Pons (tissue), 1 donor: ENCODE results near the gene AGBL1.
"Not testable (repeated sequence)": the region's sequence is repeated elsewhere in the genome, so short reads cannot be mapped to it uniquely, and the experiment has no call there.

ENCODE experiments used
- DNase-seq: peaks from one replicate; pipeline ENCODE4 v3.0.0-alpha.2; 2016; ENCODE audit warnings: low spot score

The AGBL1 gene

GRCh38 chr15:86403221-86403620 is 323.6 kb downstream of the AGBL1 start:
- DNase-seq: no peak

GRCh38 chr15:86403914-86404583 is 324.4 kb downstream of the AGBL1 start:
- DNase-seq: no peak

GRCh38 chr15:86408261-86408660 is 328.6 kb downstream of the AGBL1 start:
- DNase-seq: no peak

GRCh38 chr15:86411916-86412315 is 332.2 kb downstream of the AGBL1 start:
- DNase-seq: no peak

- no peak for DNase-seq
Observed at GRCh38 chr15:86413191-86413590, 333.5 kb downstream of the AGBL1 start.

GRCh38 chr15:86425746-86426145 is 346.1 kb downstream of the AGBL1 start:
- no peak for DNase-seq

- no peak for DNase-seq
Observed at GRCh38 chr15:86432861-86433260, 353.2 kb downstream of the AGBL1 start.

- DNase-seq: no peak
Observed at GRCh38 chr15:86433983-86434382, 354.3 kb downstream of the AGBL1 start.

- no peak for DNase-seq
Observed at GRCh38 chr15:86439614-86440013, 359.9 kb downstream of the AGBL1 start.

- DNase-seq: no peak
Observed at GRCh38 chr15:86444527-86444926, 364.9 kb downstream of the AGBL1 start.

GRCh38 chr15:86445579-86446252 is 366.0 kb downstream of the AGBL1 start:
- DNase-seq: no peak

GRCh38 chr15:86446253-86446640 is 366.6 kb downstream of the AGBL1 start:
- DNase-seq: peak; percentile 26

GRCh38 chr15:86465470-86466039 is 385.9 kb downstream of the AGBL1 start:
- not testable (repeated sequence) for DNase-seq

GRCh38 chr15:86481720-86482119 is 402.0 kb downstream of the AGBL1 start:
- DNase-seq: no peak

- DNase-seq: no peak
Observed at GRCh38 chr15:86483936-86484335, 404.3 kb downstream of the AGBL1 start.

- no peak for DNase-seq
Observed at GRCh38 chr15:86488046-86488445, 408.4 kb downstream of the AGBL1 start.

GRCh38 chr15:86489981-86490380 is 410.3 kb downstream of the AGBL1 start:
- no peak for DNase-seq

- no peak for DNase-seq
Observed at GRCh38 chr15:86491118-86491517, 411.4 kb downstream of the AGBL1 start.

- no peak for DNase-seq
Observed at GRCh38 chr15:86493884-86494283, 414.2 kb downstream of the AGBL1 start.

- no peak for DNase-seq
Observed at GRCh38 chr15:86494475-86494874, 414.8 kb downstream of the AGBL1 start.

- DNase-seq: no peak
Observed at GRCh38 chr15:86502301-86502700, 422.6 kb downstream of the AGBL1 start.

GRCh38 chr15:86505951-86506350 is 426.3 kb downstream of the AGBL1 start:
- no peak for DNase-seq

- no peak for DNase-seq
Observed at GRCh38 chr15:86506401-86506800, 426.7 kb downstream of the AGBL1 start.

- no peak for DNase-seq
Observed at GRCh38 chr15:86515625-86516024, 436.0 kb downstream of the AGBL1 start.
